Measurements from ENCODE around the gene DBH. TPM values are rescaled to one million over a fixed set of nuclear protein-coding genes. Genes with fewer than 3 reads are reported as not detected.

The DBH gene
- total and polyA plus RNA-seq, 2 of the 13 experiments (the other 11 are each of a cell fraction or from before 2014, with no cell fraction given): not detected

GRCh38 chr9:133616643-133617405 lies 19.3 kb upstream of the DBH start:
- BruUV-seq (replicated peaks): no TSS peak
- no peak overlapping the region for H3K9ac ChIP-seq (ENCODE audit: insufficient read depth, low read depth, low read length)
- POLR2A ChIA-PET: no interaction called here
- H4K20me1 ChIP-seq (ENCODE audit: insufficient read depth, low read length): no peaks in the 10 kb centered on the region
- H3K27ac ChIP-seq (ENCODE audit: extremely low read length, insufficient read depth, low read length): no peak overlapping the region
- no peak for FAIRE-seq
- H3K79me2 ChIP-seq (ENCODE audit: insufficient read depth, low read length): no peaks in the 10 kb centered on the region
- no peak overlapping the region for H3K4me2 ChIP-seq (ENCODE audit: low read depth, low read length)
- no peaks in the 10 kb centered on the region for H3K9me3 ChIP-seq (ENCODE audit: low read length)
- in situ Hi-C loops (cut with HindIII; ENCODE audit: extremely low pct_ligation_motif_present, low pct_unique_long_range_greater_than_20kb) (no loop called here), intact Hi-C loops (cut with micrococcal nuclease; ENCODE audit: unreplicated experiment) (no loop called here)
- H3K36me3 ChIP-seq (replicated peaks in 1 of 2; ENCODE audit: control insufficient read depth in 1 of 2, insufficient read depth in 2 of 2, low read length in 2 of 2): no peaks in the 10 kb centered on the region
- 100% methylated on average over 1 of the region's 13 CpGs for WGBS (ENCODE audit: low lambda C conversion rate)
- H3K27me3 ChIP-seq (ENCODE audit: control insufficient read depth in 1 of 2, insufficient read depth in 2 of 2, low read length in 2 of 2): peaks cover 7 to 74% of the 10 kb centered on the region in 2 experiments
- TF ChIP-seq ZNF567 (CRISPR knock-in tag; IDR thresholded peaks at IDR 0.05; ENCODE audit: borderline replicate concordance) (no peak), SRSF1 (optimal IDR thresholded peaks at IDR 0.05; ENCODE audit: low read depth, low read length) (no peak), TEAD3 (CRISPR knock-in tag; optimal IDR thresholded peaks at IDR 0.05; ENCODE audit: borderline replicate concordance) (no peak), ZBTB7A (CRISPR knock-in tag; IDR thresholded peaks at IDR 0.05) (no peak), ZFP36L1 (CRISPR knock-in tag; IDR thresholded peaks at IDR 0.05) (no peak), RXRB (CRISPR knock-in tag; IDR thresholded peaks at IDR 0.05; ENCODE audit: borderline replicate concordance) (no peak), ZNF546 (CRISPR knock-in tag; conservative IDR thresholded peaks at IDR 0.05) (no peak)
- ATAC-seq: no peak
- DNase-seq (ENCODE audit: low spot score): no peak
- no peaks in the 10 kb centered on the region for H3K4me1 ChIP-seq (ENCODE audit: insufficient read depth, low read length)
- no peak overlapping the region for H2AFZ ChIP-seq (ENCODE audit: low read length)
- CTCF ChIA-PET (ENCODE audit: low intra/inter-chr PET ratio, low total read pairs): no interaction called here
- no peak overlapping the region for H3K4me3 ChIP-seq (replicated peaks in 1 of 3; ENCODE audit: insufficient read depth in 1 of 3, low read depth in 2 of 3, low read length in 3 of 3)

- 6% methylated on average over 10 of the region's 10 CpGs for whole genome bisulfite sequencing (ENCODE audit: low lambda C conversion rate)
- Histone ChIP-seq H3K79me2 (ENCODE audit: insufficient read depth, low read length) (no peaks in the 10 kb centered on the region), H3K4me2 (ENCODE audit: low read depth, low read length) (no peak overlapping the region), H3K36me3 (replicated peaks in 1 of 2; ENCODE audit: control insufficient read depth in 1 of 2, insufficient read depth in 2 of 2, low read length in 2 of 2) (no peaks in the 10 kb centered on the region), H4K20me1 (ENCODE audit: insufficient read depth, low read length) (no peaks in the 10 kb centered on the region), H3K4me1 (ENCODE audit: insufficient read depth, low read length) (no peaks in the 10 kb centered on the region), H3K4me3 (replicated peaks in 1 of 3; ENCODE audit: insufficient read depth in 1 of 3, low read depth in 2 of 3, low read length in 3 of 3) (no peak overlapping the region), H3K27ac (ENCODE audit: extremely low read length, insufficient read depth, low read length) (no peak overlapping the region), H2AFZ (ENCODE audit: low read length) (no peak overlapping the region), H3K9ac (ENCODE audit: insufficient read depth, low read depth, low read length) (no peak overlapping the region), H3K9me3 (ENCODE audit: low read length) (no peaks in the 10 kb centered on the region), H3K27me3 (ENCODE audit: control insufficient read depth in 1 of 2, insufficient read depth in 2 of 2, low read length in 2 of 2) (peaks cover 10 to 67% of the 10 kb centered on the region in 2 experiments)
- intact Hi-C loops (cut with micrococcal nuclease; ENCODE audit: unreplicated experiment) (no loop called here), in situ Hi-C loops (cut with HindIII; ENCODE audit: extremely low pct_ligation_motif_present, low pct_unique_long_range_greater_than_20kb) (no loop called here)
- POLR2A ChIA-PET: no interaction called here
- BruUV-seq (replicated peaks): no TSS peak
- ATAC-seq (no peak), DNase-seq (ENCODE audit: low spot score) (no peak), FAIRE-seq (no peak)
- CTCF ChIA-PET (ENCODE audit: low intra/inter-chr PET ratio, low total read pairs): no interaction called here
- TF ChIP-seq ZNF7 (CRISPR knock-in tag; IDR thresholded peaks at IDR 0.05) (no peak), PRDM4 (CRISPR knock-in tag; IDR thresholded peaks at IDR 0.05; ENCODE audit: borderline replicate concordance) (no peak), IRX3 (CRISPR knock-in tag; IDR thresholded peaks at IDR 0.05; ENCODE audit: borderline replicate concordance, low read depth) (no peak), ZNF20 (CRISPR knock-in tag; IDR thresholded peaks at IDR 0.05) (no peak), ZBTB26 (CRISPR knock-in tag; IDR thresholded peaks at IDR 0.05; ENCODE audit: borderline replicate concordance) (no peak), IRF9 (CRISPR knock-in tag; IDR thresholded peaks at IDR 0.05; ENCODE audit: borderline replicate concordance) (no peak), ZNF101 (CRISPR knock-in tag; IDR thresholded peaks at IDR 0.05; ENCODE audit: borderline replicate concordance, low read depth) (no peak)
Measured at GRCh38 chr9:133618726-133619125, 17.4 kb upstream of the DBH start.

All from HepG2 (cell line).